Mucosa of stomach (tissue), 1 donor: Measurements from ENCODE around the gene DLGAP4.
"Not testable (repeated sequence)": the region's sequence is repeated elsewhere in the genome, so short reads cannot be mapped to it uniquely, and the experiment has no call there.

Experiments used
- H3K27me3 ChIP-seq: one replicate; pipeline ENCODE4 v1.7.0; 2013; ENCODE audit warnings: mild to moderate bottlenecking, low read length; ENCODE audit not compliant: control insufficient read depth, insufficient read depth
- H3K36me3 ChIP-seq: one replicate; pipeline ENCODE4 v1.7.0; 2013; ENCODE audit warnings: low read length; ENCODE audit not compliant: control insufficient read depth, insufficient read depth
- H3K4me1 ChIP-seq: one replicate; pipeline ENCODE4 v1.7.0; 2013; ENCODE audit warnings: mild to moderate bottlenecking, low read length; ENCODE audit not compliant: control insufficient read depth, insufficient read depth
- H3K4me3 ChIP-seq: one replicate; pipeline ENCODE4 v1.7.0; 2013; ENCODE audit warnings: low read length
- H3K9ac ChIP-seq: one replicate; pipeline ENCODE4 v1.7.0; 2013; ENCODE audit warnings: mild to moderate bottlenecking, low read length, moderate library complexity
- H3K9me3 ChIP-seq: one replicate; pipeline ENCODE4 v1.7.0; 2013; ENCODE audit warnings: mild to moderate bottlenecking, low read length, moderate library complexity; ENCODE audit not compliant: control insufficient read depth
- donor health status: Pancreatic carcinoma.

DLGAP4 gene

DNA sequence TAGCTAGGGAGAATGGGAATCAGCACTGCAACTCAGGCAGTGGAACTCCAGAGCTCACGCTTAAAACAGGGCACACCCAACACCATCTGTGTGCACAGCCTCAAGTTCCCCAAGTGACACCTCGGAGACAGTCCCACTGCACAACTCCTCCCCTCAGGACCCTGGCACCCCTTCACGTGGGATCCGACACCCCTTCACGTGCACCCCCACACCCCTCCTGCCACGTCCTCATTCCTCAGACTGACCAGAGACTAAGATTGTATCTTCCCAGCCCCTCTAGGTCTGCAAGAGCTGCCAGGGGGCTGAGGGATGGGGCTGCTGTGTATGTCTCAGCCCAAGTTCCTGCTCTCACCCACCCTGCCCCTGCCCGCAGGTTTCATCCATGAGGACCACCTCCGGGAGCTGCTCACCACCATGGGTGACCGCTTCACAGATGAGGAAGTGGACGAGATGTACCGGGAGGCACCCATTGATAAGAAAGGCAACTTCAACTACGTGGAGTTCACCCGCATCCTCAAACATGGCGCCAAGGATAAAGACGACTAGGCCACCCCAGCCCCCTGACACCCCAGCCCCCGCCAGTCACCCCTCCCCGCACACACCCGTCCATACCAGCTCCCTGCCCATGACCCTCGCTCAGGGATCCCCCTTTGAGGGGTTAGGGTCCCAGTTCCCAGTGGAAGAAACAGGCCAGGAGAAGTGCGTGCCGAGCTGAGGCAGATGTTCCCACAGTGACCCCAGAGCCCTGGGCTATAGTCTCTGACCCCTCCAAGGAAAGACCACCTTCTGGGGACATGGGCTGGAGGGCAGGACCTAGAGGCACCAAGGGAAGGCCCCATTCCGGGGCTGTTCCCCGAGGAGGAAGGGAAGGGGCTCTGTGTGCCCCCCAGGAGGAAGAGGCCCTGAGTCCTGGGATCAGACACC, 242.8 kb downstream of the DLGAP4 start:
- no peaks in the 10 kb centered on the region for H3K36me3 ChIP-seq
- H3K4me3 ChIP-seq, result no peak overlapping the region
- H3K9ac ChIP-seq, result no peak overlapping the region
- peaks cover 3% of the 10 kb centered on the region for H3K4me1 ChIP-seq
- H3K27me3 ChIP-seq, result no peaks in the 10 kb centered on the region
- H3K9me3 ChIP-seq, result no peaks in the 10 kb centered on the region

- Histone ChIP-seq H3K9ac (no peak overlapping the region), H3K4me1 (no peaks in the 10 kb centered on the region), H3K9me3 (no peaks in the 10 kb centered on the region), H3K36me3 (no peaks in the 10 kb centered on the region), H3K4me3 (no peak overlapping the region), H3K27me3 (no peaks in the 10 kb centered on the region)
Measured at GRCh38 chr20:36549628-36549941, 243.4 kb downstream of the DLGAP4 start.

DNA sequence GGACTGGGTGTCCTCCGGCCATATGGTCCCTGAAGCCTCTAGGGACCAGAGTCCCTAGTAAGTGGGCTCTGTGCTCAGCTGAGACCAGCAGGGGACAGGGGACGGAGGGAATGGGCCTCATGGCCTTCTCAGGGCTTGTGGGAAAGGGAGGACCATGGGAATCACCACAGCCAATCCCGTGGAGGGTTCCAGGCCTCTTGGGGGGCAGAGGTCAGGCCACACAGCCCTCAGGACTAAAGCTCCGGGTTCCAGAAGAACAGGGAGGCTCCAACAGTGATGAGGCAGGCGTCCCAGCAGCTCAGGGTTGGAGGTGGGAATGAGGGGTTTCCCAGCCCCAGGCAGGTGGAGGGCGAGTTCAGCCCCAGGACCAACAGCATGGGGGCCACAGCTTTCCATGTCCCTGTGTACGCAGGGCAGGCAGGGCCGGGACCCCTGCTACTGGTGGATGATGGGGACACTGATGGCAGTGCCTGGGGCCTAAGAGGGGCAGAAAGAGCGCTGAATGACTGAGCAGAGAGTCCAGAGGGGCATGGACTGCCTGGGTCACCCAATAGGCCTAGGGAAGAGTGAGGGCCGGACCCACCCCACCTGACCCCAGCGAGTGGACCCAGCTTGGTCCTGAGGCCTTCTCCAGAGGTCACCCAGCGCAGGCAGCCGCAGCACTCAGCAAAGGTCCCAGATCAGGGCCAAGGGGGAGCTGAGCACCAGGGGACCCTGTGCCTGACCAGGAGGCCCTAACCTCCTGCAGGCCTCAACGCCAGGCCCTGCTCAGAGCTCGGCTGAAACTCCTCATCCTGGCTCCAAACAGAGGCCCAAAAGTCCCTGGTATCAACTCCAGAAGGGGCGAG, 244.0 kb downstream of the DLGAP4 start:
- Histone ChIP-seq H3K9ac (no peak overlapping the region), H3K36me3 (no peaks in the 10 kb centered on the region), H3K27me3 (no peaks in the 10 kb centered on the region), H3K9me3 (no peaks in the 10 kb centered on the region), H3K4me1 (no peaks in the 10 kb centered on the region), H3K4me3 (no peak overlapping the region)

DNA sequence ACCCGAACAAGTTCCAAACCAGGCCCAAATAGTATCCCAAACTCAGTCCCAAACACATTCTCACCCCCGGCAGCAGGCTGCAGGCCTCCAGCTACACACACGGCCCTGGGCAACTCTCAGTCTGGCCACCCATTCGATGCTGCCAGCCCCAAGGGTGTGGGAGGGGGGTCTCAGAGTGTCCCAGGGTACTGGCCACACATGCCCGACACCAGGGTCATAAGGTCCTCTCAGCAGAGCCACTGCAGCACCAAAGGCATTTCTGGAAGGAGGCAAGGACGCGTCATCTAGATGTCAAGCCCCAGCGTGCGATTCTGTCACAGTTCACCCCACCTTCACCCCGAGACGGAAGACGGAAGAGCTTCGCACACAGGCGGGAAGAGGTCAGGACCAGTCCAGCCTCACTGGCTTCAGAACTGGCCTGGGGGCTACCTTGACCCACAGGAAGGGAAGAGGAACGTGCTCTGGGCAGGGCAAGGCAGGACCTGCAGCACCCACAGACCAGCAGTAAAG, 244.7 kb downstream of the DLGAP4 start:
- H3K9ac ChIP-seq, result no peak overlapping the region
- H3K27me3 ChIP-seq, result no peaks in the 10 kb centered on the region
- H3K9me3 ChIP-seq, result no peaks in the 10 kb centered on the region
- no peaks in the 10 kb centered on the region for H3K4me1 ChIP-seq
- no peaks in the 10 kb centered on the region for H3K36me3 ChIP-seq
- H3K4me3 ChIP-seq, result no peak overlapping the region

GRCh38 chr20:36555248-36555647, 249.1 kb downstream of the DLGAP4 start:
- H3K4me3 ChIP-seq, result no peak overlapping the region
- no peaks in the 10 kb centered on the region for H3K27me3 ChIP-seq
- no peaks in the 10 kb centered on the region for H3K36me3 ChIP-seq
- H3K4me1 ChIP-seq, result no peaks in the 10 kb centered on the region
- no peaks in the 10 kb centered on the region for H3K9me3 ChIP-seq
- H3K9ac ChIP-seq, result no peak overlapping the region

GRCh38 chr20:36562724-36563123, 256.6 kb downstream of the DLGAP4 start:
- H3K36me3 ChIP-seq, result no peaks in the 10 kb centered on the region
- no peak overlapping the region for H3K9ac ChIP-seq
- H3K4me1 ChIP-seq, result no peaks in the 10 kb centered on the region
- no peaks in the 10 kb centered on the region for H3K9me3 ChIP-seq
- H3K27me3 ChIP-seq, result no peaks in the 10 kb centered on the region
- H3K4me3 ChIP-seq, result no peak overlapping the region

DNA sequence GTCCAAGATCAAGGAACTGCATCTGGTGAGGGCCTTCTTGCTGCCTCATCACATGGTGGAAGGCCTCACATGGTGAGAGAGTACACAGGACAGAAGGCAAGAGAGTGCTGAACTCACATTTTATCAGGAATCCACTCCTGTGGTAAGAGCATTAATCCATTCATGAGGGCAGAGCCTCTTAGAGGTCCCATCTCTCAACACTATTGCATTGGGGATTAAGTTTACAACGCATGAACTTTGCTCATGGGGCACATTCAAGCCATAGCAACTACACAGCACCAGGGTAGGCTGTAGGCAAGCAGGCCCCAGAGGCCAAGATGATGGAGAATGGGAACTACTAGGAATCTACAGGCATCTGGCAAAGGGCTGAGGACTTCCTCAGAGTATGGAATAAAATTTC, 257.2 kb downstream of the DLGAP4 start:
- no peaks in the 10 kb centered on the region for H3K36me3 ChIP-seq
- no peak overlapping the region for H3K4me3 ChIP-seq
- H3K4me1 ChIP-seq, result no peaks in the 10 kb centered on the region
- H3K9ac ChIP-seq, result no peak overlapping the region
- H3K27me3 ChIP-seq, result no peaks in the 10 kb centered on the region
- H3K9me3 ChIP-seq, result no peaks in the 10 kb centered on the region

DNA sequence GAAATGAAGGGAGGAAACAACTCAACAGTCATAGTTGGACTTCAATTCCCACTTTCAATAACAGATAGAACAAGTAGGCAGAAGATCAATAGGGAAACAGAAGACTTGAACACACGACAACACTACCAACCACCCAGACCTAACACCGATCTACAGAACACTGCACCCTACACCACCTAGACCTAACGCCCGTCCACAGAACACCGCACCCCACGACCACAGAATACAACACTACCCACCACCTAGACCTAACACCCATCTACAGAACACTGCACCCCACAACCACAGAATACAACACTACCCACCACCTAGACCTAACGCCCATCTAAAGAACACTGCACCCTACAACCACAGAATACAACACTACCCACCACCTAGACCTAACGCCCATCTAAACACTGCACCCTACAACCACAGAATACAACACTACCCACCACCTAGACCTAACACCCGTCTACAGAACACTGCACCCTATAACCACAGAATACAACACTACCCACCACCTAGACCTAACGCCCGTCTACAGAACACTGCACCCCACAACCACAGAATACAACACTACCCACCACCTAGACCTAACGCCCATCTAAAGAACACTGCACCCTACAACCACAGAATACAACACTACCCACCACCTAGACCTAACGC, 258.1 kb downstream of the DLGAP4 start:
- H3K4me3 ChIP-seq, H3K36me3 ChIP-seq, H3K9ac ChIP-seq, H3K4me1 ChIP-seq, H3K9me3 ChIP-seq, H3K27me3 ChIP-seq: not testable (repeated sequence)

DNA sequence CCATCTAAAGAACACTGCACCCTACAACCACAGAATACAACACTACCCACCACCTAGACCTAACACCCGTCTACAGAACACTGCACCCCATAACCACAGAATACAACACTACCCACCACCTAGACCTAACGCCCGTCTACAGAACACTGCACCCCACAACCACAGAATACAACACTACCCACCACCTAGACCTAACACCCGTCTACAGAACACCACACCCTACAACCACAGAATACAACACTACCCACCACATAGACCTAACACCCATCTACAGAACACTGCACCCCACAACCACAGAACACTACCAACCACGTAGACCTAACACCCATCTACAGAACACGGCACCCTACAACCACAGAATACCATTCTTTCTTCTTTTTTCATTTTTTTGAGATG, 258.6 kb downstream of the DLGAP4 start:
- H3K36me3 ChIP-seq, H3K27me3 ChIP-seq, H3K9ac ChIP-seq, H3K4me3 ChIP-seq, H3K9me3 ChIP-seq, H3K4me1 ChIP-seq: not testable (repeated sequence)

DNA sequence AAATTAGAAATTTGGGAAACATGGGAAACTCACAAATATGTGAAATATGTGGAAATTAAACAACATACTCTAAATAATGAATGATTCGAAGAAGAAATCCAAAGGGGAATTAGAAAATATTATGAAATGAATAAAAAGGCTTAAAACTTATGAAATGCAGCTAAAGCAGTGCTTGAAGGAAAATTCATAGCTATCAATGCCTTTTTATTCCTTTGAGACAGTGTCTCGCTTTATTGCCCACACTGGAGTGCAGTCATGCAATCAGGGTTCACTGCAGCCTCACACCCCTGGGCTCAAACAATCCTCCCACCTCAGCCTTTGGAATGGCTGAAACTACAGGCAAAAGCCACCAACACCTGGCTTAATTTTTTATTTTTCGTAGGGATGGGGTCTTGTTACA, 259.4 kb downstream of the DLGAP4 start:
- Histone ChIP-seq H3K4me1 (no peaks in the 10 kb centered on the region), H3K4me3 (no peak overlapping the region), H3K27me3 (no peaks in the 10 kb centered on the region), H3K9ac (no peak overlapping the region), H3K9me3 (no peaks in the 10 kb centered on the region), H3K36me3 (no peaks in the 10 kb centered on the region)

DNA sequence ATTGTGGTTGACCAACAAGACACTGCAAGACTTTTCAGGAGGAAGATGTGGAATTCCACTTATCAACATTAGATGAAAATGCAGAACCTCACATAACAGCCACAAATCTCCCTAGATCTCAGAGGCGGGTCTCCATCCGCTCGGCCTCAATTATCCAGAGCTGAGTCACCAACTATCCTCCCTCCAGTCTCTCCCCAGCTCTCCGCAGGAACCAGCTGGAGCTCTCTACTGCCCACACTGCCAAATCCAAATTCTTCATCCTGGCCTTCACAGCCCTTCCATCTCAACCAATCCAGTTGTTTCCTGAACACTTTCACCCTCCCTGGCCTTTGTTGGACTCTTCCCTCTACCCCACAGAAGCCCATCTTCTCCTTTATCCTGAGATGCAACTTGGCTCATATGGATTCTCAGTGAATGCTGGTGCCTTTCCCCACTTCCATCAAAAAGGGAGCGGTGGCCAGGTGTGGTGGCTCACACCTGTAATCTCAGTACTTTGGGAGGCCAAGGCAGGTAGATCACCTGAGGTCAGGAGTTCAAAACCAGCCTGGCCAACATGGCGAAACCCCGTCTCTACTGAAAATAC, 263.8 kb downstream of the DLGAP4 start:
- Histone ChIP-seq H3K4me3 (no peak overlapping the region), H3K36me3 (no peaks in the 10 kb centered on the region), H3K9ac (no peak overlapping the region), H3K4me1 (peaks cover 2% of the 10 kb centered on the region), H3K9me3 (no peaks in the 10 kb centered on the region), H3K27me3 (no peaks in the 10 kb centered on the region)
